Measurements from ENCODE around the gene HLCS.

HLCS gene

DNA sequence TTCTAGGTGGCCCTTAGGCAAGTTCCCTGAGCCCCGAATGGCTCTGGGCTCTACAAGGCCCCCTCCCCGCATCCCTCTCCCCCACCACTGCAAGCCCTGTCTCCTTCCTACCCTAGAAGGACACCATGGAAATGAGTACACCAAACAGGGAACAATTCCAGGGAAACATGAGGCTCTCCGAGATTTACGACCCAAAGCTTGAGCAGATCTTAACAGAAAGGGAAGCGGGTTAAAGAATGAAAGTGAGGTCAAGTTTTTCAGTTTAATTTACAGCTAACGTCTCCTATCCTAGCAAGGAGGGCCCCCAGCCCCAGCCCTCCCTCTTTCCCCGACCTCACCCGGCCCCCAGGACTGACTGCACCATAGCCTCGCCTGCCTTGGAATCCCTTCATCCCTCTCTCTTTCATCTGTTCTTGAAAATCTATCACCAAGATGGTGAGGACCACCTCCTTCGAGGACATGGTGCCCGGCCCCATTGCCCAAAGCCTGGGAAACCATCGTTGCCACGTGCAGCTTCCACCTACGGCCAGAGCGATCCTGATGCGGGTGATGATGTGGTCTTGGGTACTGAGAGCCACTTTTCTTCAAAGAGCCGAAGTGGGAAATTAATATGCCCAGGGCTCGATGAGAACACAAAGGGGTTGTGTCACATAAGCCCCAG, 237.0 kb downstream of the HLCS start:
- no peaks in the 10 kb centered on the region for H3K9me3 ChIP-seq
- H3K4me3 ChIP-seq (ENCODE audit: low read depth in 1 of 2, low read length in 1 of 2) = no peak overlapping the region
- H3K27ac ChIP-seq = no peak overlapping the region
- peaks cover 36% of the 10 kb centered on the region for H3K27me3 ChIP-seq
- H3K36me3 ChIP-seq = no peaks in the 10 kb centered on the region
- TF ChIP-seq, protein P1, sequence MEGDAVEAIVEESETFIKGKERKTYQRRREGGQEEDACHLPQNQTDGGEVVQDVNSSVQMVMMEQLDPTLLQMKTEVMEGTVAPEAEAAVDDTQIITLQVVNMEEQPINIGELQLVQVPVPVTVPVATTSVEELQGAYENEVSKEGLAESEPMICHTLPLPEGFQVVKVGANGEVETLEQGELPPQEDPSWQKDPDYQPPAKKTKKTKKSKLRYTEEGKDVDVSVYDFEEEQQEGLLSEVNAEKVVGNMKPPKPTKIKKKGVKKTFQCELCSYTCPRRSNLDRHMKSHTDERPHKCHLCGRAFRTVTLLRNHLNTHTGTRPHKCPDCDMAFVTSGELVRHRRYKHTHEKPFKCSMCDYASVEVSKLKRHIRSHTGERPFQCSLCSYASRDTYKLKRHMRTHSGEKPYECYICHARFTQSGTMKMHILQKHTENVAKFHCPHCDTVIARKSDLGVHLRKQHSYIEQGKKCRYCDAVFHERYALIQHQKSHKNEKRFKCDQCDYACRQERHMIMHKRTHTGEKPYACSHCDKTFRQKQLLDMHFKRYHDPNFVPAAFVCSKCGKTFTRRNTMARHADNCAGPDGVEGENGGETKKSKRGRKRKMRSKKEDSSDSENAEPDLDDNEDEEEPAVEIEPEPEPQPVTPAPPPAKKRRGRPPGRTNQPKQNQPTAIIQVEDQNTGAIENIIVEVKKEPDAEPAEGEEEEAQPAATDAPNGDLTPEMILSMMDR (IDR thresholded peaks at IDR 0.05) = no peak
- no peaks in the 10 kb centered on the region for H3K4me1 ChIP-seq (ENCODE audit: control insufficient read depth in 1 of 2, insufficient read depth in 1 of 2, low read depth in 1 of 2, low read length in 1 of 2)

DNA sequence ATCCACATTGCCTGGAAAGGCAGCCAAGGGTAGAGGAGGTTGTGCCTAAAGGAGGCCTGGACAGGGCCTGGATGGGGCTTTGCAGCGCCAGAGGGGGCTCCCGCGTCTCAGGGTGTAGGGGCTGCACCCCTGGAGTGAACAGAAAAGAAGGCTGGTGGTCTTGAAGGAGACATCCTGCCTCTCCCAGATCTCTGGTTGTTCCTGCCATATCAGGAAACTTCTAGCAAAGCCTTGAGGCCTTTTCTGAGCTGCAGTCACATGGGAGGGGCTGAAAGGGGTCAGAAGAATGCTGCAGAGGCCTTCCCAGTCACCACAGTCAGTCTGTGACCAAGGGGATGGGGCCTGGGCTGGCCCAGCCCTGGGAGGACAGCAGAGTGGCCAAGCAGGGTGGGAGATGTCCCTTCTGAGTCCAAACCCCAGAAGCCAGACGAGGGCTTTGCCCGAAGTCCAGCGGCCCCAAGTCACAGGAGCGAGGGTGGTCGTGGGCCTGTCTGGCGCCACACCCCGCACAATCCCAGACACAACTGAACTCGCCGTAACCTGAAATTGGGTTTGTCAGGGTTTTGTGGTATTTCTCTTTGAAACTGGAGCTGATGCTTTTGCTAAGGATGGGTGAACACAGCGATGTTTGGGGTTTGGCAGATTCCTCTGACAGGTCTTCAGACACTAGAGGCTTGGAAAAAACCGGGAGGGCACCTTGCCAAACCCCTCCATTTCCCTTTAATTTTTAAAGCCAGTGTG, 237.9 kb downstream of the HLCS start:
- no peaks in the 10 kb centered on the region for H3K36me3 ChIP-seq
- TF ChIP-seq, protein P1 (IDR thresholded peaks at IDR 0.05) = no peak
- peaks cover 39% of the 10 kb centered on the region for H3K27me3 ChIP-seq
- H3K9me3 ChIP-seq = no peaks in the 10 kb centered on the region
- no peak overlapping the region for H3K27ac ChIP-seq
- H3K4me3 ChIP-seq (ENCODE audit: low read depth in 1 of 2, low read length in 1 of 2) = no peak overlapping the region
- no peaks in the 10 kb centered on the region for H3K4me1 ChIP-seq (ENCODE audit: control insufficient read depth in 1 of 2, insufficient read depth in 1 of 2, low read depth in 1 of 2, low read length in 1 of 2)

DNA sequence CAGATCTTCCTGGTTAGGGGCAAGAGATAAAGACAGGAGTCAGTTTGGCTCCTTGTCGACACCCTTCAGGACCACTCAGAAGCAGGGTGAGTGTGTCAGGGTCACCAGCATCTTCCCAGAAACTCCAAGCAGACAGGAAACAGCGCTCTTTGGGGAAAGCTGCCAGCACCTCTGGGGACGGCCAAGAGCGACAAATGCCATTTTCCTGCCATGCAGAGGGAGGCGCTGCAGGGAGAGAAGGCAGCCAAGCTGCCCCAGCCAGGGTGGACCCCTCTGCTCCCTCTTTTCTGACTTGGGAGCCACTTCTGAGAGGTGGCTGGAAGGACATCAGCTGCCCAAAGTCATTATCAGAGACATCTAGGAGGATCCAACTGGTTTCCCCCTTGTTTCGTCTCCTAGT, 238.6 kb downstream of the HLCS start:
- Histone ChIP-seq H3K27ac (no peak overlapping the region), H3K36me3 (no peaks in the 10 kb centered on the region), H3K4me3 (ENCODE audit: low read depth in 1 of 2, low read length in 1 of 2) (no peak overlapping the region), H3K4me1 (ENCODE audit: control insufficient read depth in 1 of 2, insufficient read depth in 1 of 2, low read depth in 1 of 2, low read length in 1 of 2) (no peaks in the 10 kb centered on the region), H3K27me3 (peaks cover 40% of the 10 kb centered on the region), H3K9me3 (no peaks in the 10 kb centered on the region)
- TF ChIP-seq, protein P1 (IDR thresholded peaks at IDR 0.05) = no peak

DNA sequence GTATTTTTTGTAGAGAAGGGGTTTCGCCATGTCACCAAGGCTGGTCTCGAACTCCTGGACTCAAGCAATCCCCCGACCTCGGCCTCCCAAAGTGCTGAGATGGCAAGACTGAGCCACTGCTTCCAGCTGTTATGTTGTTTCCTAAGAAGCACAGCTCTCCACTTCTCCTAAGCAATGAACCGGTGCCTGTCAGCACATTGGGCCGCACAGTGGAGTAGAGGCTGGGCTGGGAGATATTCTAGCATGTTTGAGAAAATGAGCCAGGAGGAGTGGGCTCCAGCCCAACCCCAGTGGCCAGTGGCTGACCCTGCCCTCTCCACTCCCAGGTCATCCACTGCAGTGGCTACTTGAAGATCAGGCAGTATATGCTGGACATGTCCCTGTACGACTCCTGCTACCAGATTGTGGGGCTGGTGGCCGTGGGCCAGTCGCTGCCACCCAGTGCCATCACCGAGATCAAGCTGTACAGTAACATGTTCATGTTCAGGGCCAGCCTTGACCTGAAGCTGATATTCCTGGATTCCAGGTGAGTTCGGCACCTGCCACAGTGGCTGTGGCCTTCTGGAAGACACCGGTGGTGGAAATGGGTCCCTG, 240.6 kb downstream of the HLCS start:
- no peak overlapping the region for H3K27ac ChIP-seq
- no peak overlapping the region for H3K4me3 ChIP-seq (ENCODE audit: low read depth in 1 of 2, low read length in 1 of 2)
- no peaks in the 10 kb centered on the region for H3K9me3 ChIP-seq
- no peaks in the 10 kb centered on the region for H3K4me1 ChIP-seq (ENCODE audit: control insufficient read depth in 1 of 2, insufficient read depth in 1 of 2, low read depth in 1 of 2, low read length in 1 of 2)
- peaks cover 49% of the 10 kb centered on the region for H3K27me3 ChIP-seq
- TF ChIP-seq, protein P1 (IDR thresholded peaks at IDR 0.05) = no peak
- H3K36me3 ChIP-seq = no peaks in the 10 kb centered on the region

- TF ChIP-seq, protein P1 (IDR thresholded peaks at IDR 0.05) = no peak
- no peaks in the 10 kb centered on the region for H3K36me3 ChIP-seq
- no peaks in the 10 kb centered on the region for H3K4me1 ChIP-seq (ENCODE audit: control insufficient read depth in 1 of 2, insufficient read depth in 1 of 2, low read depth in 1 of 2, low read length in 1 of 2)
- H3K27me3 ChIP-seq = peaks cover 50% of the 10 kb centered on the region
- H3K4me3 ChIP-seq (ENCODE audit: low read depth in 1 of 2, low read length in 1 of 2) = no peak overlapping the region
- no peak overlapping the region for H3K27ac ChIP-seq
- H3K9me3 ChIP-seq = no peaks in the 10 kb centered on the region
These were observed 241.8 kb downstream of the HLCS start for GRCh38 chr21:36724660-36725059.
